Activated CD8-positive, alpha-beta memory T cell treated with anti-CD3 and anti-CD28 coated beads for 1 hour (primary cell): Measurements from ENCODE around the gene BBS9.
"Not testable (repeated sequence)": the region's sequence is repeated elsewhere in the genome, so short reads cannot be mapped to it uniquely, and the experiment has no call there.

ENCODE experiments used
- DNase-seq, 2 donors: peaks; one replicate each; pipeline ENCODE4 v3.0.0-alpha.2; 2020; ENCODE audit warnings: low read depth in 1 of 2; ENCODE audit errors: extremely low read depth in 1 of 2

BBS9 gene

DNA sequence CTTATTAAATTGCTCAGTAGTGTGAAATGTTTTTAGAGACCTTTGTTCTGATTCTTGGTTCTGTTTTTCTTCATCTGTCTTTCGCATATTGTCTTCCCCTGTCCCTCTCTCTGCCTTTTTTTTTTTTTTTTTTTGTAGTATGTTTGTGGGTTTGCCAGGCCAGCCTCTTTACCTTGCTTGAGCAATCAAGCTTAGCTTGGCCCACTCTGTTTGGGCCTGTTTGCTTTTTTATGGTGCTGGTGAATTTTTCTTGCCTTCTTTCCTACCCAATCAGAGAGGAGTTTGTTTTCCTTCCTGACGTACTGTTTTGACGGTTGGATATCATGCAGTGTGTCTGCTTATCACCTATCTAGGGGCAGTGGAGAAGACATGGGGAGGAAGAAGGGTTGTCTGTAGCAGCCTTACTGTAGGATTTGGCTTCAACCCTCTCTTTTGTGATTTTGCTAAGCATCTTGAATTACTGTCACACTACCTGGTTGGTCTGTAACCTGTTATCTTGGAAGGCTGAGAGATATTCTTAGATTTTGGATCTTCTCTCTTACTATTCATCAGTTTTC, 64.0 kb downstream of the BBS9 start:
- DNase-seq = no peak

DNA sequence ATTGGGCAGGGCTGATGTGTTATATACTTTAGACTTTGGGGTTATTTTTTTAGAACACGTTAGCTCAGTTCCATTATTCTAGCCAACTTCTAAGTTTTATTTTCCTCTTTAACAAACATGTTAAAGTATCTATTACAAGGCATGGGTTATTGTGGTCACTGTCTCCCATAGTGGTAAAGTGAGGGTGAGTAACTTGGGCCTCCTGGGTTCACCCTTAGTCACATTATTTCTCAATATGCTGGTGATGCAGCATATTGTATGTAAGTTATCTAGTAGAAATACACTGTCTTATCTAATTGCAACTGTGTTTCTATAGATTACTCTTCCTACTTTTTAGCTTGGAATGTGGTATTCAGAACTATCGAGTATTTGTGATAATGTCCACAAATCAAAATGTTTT, 65.9 kb downstream of the BBS9 start:
- DNase-seq = no peak

DNA sequence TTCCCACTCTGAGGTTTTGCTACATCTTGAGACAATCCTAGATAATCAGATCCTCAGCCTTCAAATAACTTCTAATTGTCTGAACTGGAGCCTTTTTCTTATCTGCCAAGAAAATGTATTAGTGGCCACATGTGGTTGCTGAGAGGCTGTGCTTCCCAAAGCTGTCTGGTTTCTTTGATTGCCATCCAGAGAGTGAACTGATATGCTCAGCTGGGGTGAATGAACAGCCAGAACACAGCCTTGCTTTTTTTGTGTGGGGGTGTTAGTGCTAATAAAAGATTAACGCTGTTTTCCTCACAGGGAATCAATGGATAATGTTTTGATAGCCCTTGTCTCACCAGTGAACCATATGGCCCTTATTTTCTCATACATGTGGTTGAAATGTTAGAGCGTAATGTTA, 66.9 kb downstream of the BBS9 start:
- no peak for DNase-seq

- no peak for DNase-seq
Observed at GRCh38 chr7:33200282-33200681, 70.9 kb downstream of the BBS9 start.

DNA sequence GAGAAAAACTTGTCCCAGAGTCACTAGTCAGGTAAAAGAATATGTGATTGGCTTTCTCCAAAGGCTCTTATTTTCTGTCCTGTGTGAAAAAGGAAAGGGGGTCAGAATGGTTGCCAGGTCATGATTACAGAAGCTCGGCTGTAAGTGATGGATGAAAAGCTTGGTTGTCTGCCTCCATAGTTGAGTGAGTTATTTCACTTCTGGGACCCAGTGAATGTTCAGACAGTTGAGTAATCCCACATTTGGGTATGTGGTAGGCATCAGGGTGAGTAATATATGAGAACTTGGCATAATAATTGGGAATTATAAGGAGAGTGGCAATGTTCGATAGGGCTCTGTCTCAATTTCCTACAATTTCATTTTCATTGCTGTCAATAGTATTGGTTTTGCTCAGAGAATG, 72.5 kb downstream of the BBS9 start:
- DNase-seq = no peak

- DNase-seq = no peak
Observed at GRCh38 chr7:33210958-33211357, 81.6 kb downstream of the BBS9 start.

DNA sequence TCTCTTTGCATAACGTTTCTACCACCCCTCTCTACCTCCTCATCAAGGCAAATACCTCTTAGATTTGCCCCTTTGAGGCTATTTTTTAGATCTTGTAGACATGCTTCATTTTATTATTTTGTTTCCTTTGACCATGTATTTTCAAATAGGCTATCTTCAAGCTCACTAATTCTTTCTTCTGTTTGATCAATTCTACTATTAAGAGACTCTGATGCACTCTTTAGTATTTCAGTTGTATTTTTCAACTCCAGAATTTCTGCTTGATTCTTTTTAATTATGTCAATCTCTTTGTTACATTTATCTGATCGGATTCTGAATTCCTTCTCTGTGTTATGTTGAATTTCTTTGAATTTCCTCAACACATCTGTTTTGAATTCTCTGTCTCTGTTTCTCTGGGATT, 82.8 kb downstream of the BBS9 start:
- no peak for DNase-seq

DNA sequence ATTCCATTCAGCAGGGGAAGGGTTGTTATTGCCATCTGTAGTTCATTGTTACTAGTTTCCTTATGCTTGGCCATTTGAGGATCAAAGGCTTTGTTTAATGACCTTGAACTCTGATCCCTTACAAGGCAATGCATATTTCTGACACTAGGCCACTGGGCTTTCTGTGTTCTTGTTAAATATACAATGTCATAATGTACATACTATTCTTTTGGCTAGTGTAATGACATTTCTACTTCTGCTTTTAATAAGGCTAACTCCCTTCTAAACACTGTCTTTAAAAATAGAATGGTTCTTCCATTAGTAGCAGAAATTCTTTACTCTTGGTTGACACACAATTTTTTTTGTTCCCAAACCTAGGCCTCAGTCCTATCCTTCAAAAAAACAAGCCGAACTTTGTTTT, 86.6 kb downstream of the BBS9 start:
- DNase-seq = no peak

DNA sequence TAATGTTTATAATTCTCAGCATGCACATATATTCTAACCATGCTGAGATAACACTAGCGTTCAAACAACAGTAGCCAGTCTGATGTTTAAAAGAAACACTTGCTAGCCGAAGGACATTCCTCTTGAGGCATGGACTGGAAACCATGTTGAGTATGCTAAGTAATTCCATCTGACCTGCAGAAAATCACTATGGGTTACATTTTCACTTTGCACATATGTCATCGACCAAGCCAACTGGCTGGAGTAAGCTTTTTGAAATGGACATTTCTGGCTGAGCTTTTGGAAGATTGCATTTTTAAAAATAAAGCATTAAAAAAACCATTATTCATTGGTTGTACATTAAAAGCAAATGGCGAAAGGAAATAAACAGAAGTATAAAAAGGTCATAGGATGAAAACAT, 88.2 kb downstream of the BBS9 start:
- no peak for DNase-seq

DNA sequence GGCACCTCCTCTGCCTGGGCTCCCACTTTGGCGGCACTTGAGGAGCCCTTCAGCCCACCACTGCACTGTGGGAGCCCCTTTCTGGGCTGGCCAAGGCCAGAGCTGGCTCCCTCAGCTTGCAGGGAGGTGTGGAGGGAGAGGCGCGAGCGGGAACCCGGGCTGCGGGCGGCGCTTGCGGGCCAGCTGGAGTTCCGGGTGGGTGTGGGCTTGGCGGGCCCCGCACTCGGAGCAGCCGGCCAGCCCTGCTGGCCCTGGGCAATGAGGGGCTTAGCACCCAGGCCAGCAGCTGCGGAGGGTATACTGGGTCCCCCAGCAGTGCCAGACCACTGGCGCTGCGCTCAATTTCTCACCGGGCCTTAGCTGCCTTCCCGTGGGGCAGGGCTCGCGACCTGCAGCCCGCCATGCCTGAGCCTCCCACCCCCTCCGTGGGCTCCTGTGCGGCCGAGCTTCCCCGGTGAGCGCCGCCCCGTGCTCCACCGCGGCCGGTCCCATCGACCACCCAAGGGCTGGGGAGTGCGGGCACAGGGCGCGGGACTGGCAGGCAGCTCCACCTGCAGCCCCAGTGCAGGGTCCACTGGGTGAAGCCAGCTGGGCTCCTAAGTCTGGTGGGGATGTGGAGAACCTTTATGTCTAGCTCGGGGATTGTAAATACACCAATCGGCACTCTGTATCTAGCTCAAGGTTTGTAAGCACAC, 89.6 kb downstream of the BBS9 start:
- not testable (repeated sequence) for DNase-seq

- DNase-seq = no peak
Observed at GRCh38 chr7:33220231-33220630, 90.9 kb downstream of the BBS9 start.

DNA sequence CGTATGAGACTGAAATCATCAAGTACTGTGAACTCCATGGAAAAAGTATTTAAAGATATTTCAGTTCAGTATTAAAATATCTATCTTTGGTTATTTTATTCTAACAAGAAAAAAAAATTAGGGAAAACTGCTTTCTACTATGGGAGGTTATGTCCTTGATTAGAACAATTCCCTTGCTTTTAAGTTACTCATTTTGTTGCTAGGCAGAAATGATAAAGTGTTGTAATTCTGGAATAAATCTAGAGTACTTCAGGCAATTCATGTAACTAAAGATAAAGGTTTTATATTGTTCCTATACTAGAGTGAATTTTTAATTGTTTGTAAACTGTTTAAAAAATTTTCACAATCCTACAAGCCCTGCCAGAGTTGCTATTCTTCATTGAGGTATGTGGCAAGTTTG, 92.0 kb downstream of the BBS9 start:
- DNase-seq = no peak

- no peak for DNase-seq
Observed at GRCh38 chr7:33232632-33233145, 103.3 kb downstream of the BBS9 start.

DNA sequence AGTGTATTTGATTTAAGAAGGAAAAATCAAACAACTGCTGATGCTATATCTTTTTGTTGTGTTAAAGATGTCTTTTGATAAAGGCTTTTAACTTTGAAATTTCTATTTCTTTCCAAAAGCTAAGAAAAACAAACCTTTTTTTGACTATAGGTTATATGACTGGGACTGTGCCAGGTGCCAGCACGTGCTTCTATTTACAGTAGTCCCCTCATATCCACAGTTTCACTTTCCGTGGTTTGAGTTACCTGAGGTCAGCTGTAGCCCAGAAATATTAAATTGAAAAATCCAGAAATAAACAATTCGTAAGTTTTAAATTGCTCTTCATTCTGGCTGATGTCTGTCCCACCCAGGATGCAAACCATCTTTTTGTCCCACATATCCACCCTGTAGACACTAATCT, 104.3 kb downstream of the BBS9 start:
- DNase-seq = no peak

- DNase-seq = no peak
Observed at GRCh38 chr7:33237036-33237435, 107.7 kb downstream of the BBS9 start.

- no peak for DNase-seq
Observed at GRCh38 chr7:33243319-33243881, 114.0 kb downstream of the BBS9 start.

DNA sequence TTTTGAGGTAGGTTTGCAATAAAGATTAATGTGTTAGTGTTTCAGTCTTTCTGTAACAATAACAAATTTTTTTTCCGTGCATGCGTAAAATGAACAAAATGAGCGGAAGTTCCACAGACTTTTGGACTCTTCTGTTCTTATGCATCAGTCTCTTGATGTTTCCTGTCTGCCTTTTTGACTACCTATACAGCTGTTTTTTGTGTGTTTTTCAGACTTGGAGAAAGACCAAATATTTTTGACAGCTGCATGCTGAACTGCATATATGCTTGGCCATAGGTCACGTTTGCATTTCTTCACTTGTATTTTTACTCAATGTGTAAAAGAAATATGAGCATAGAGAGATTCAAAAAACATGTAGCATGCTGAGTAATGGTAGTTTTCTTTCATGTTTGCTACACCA, 119.3 kb downstream of the BBS9 start:
- no peak for DNase-seq

- DNase-seq = no peak
Observed at GRCh38 chr7:33250421-33250871, 121.1 kb downstream of the BBS9 start.

GRCh38 chr7:33251301-33251700, 121.9 kb downstream of the BBS9 start:
- DNase-seq = no peak

GRCh38 chr7:33258491-33258951, 129.2 kb downstream of the BBS9 start:
- DNase-seq = no peak

DNA sequence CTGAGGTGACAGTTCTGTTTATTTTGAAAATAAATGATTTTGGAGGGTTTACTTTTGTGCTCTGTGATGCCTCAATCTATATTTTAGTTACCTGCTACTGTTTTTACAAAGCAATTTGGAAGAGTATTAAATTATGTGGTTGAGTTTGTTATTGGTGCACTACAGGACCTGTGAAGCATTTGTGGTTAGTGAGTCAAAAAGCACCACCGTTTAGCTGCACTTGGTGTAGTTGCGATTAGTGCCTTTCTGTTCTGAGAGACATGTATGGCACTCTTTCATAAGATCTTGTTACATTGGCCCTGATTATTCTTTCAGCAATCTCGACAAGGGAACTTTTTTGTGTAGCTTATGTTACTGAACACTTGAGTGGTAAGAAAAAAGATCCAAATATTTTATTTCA, 132.2 kb downstream of the BBS9 start:
- DNase-seq = no peak

DNA sequence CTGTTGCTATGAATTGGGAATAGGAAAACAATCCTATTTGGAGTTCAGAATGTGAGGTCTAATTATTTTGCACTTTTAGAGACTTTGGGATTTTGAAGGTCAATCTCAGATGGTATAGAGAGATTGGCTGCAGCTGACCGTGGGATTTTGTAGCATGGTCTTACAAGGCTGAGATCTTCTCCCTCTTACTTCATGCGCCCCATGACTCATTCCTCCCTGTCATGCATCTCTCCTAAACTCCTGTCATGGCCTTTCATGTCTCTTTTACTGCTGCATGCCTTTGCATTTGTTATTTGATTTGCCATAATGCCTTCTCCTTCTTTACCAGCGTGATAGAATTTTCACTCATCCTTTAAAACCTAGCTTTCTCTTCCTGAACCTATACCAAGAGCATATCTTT, 133.1 kb downstream of the BBS9 start:
- no peak for DNase-seq
